HG03442 (cell line): ENCODE results near the gene CDH23.

Source experiments
- ATAC-seq: cut with Tn5 transposase; IDR thresholded peaks from one replicate; pipeline ENCODE4 v1.9.1; 2021; ENCODE audit warnings: mild to moderate bottlenecking, moderate library complexity; ENCODE audit not compliant: unreplicated experiment

Gene CDH23

DNA sequence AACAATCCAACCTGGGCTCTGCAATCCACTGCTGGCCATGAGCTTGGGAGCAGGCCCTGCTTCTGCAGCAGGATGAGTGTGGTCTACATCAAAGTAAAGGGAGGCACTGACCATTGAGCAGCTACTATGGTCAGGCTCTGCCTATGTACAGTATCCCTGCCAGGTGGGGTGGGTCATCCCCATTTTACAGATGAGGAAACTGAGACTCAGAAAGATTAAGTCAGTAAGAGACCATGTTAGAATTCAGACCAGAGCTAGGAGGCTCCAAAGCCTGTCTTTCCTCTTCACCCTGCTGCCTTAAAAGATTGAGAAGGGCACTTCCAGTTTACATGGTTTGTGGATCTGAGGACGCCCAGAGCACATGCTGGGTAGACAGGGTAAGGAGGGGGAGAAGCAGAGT is 27.1 kb upstream of the CDH23 start:
- ATAC-seq = no peak

DNA sequence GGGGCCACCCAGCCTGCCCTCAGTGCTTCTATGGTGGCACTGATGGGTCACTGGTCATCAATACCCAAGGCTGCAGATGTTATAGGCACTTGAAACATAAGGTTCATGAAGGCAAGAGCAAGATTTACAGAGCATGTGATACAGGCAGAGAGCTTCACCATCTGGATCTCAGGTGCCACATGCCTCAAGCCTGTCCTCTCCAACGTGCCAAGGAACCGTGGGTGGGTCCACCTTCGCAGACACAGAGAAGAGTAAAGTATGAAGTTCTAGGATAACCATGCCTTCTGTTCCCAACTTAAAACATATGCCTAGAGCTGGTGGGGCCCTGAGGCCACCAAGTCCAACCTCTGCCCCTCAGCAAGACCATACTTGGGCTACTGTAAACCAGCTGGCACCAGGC is 26.7 kb upstream of the CDH23 start:
- no peak for ATAC-seq

GRCh38 chr10:71371750-71372166 is 25.0 kb upstream of the CDH23 start:
- ATAC-seq = peak; percentile 57

DNA sequence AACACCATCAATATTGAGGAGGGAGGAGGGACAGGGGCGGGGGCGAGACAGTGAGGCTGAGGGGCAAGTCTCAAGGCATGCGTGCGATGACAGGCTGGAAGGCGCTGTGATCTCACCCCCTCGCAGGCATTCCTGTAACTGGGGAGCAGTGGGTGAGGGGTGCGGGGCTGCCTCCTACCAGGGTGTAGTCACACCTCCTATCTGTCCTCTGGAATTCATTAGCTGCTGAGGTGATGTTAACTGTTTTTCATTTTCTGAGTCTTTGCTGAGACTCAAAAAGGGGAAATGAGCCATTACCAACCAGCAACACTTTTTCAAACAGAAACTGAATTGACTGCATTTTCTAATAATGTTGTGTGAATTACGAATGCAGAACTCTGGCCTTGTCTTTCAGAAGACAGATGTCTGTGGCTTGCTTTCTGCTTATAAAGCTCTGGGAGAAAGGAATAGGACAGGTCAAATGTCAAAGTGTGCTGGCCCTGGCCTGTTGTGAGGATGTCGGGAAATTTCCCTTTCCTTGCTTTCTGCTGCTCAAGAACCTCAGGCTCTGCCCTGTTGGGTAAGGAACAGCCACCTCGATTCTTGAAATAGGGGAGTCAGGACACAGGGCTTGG is 23.7 kb upstream of the CDH23 start:
- ATAC-seq = no peak

GRCh38 chr10:71374481-71375233 is 22.1 kb upstream of the CDH23 start:
- no peak for ATAC-seq

GRCh38 chr10:71375952-71376351 is 20.8 kb upstream of the CDH23 start:
- ATAC-seq = no peak

DNA sequence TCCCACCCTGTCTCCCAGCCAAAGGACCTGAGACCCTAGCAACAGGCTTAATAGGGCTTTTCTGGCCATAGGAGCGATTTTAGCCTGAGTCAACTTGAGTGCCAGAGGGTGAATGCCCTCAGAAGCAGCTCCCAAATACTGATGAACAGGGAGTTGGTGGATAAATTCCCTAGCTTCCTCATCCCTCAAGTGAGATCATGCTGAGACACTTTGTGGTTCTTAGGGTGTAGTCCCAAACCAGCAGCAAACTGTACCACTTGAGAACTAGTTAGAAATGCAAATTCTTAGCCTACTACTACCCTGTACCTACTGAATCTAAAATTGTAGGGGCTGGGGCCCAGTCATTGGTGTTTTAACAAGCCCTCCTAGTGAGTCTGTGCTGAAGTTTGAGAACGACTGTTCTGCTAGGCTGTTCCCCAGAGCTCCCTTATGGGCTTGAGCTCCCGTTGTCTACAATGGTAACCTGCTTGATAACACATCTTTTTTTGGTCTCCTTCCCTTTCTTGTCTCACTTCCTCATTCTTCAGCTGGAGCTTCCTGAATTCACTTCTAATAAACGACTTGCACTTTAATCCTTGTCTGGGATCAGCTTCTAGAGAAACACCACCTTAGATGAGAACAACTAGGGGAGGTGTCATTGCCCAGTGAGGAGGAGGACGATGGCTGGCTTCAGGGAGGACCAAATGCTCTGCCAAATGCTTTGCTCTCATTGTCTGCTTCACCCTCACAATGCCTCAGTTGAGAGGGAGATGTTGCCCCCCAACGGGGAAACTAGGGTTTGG is 18.2 kb upstream of the CDH23 start:
- no peak for ATAC-seq

DNA sequence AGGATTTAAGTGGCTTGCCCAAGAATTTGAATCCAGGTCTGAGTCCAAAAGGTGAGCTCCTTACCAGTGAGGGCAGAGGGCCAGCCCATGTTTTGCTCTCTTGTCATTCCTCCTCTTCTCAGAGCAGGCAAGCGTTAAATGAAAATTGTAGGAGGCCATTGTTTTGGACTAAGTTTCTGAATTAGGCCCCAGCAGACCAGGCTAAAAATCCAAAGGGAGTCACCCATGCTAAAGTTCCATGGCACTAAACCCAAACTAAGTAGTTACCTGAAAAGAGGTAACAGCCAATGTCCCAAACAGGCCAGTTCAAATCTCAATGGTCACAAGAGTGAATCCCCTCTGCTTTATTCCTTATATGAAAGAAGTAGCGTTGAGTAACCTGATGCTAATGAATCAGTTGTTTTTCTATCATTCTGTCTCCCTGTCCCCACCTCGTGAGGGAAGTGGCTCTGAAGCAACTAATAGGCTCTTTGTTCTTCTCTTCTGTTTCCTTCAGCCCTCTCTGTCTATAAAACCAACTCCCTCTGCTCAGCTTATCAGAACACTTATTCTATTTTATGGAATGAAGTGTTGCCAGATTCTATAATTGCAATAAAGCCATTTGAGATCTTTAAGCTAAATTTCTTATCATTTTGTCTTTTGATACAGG is 17.5 kb upstream of the CDH23 start:
- no peak for ATAC-seq

DNA sequence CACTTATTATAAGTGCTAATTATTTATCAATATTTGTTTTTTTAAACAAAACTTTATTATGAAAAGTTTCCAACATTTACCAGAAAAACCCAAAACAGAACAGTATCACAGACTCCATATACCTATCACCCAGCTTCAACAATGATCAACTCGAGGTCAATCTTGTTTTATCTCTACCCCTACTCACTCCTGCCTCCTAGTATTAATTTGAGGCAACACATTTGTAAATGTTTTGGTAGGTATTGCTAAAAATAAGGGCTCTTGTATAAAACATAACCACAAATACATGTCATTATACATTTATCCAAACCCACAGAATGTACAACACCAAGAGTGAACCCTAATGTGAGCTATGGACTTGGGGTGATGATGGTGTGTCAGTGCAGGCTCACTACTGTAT is 15.9 kb upstream of the CDH23 start:
- no peak for ATAC-seq

DNA sequence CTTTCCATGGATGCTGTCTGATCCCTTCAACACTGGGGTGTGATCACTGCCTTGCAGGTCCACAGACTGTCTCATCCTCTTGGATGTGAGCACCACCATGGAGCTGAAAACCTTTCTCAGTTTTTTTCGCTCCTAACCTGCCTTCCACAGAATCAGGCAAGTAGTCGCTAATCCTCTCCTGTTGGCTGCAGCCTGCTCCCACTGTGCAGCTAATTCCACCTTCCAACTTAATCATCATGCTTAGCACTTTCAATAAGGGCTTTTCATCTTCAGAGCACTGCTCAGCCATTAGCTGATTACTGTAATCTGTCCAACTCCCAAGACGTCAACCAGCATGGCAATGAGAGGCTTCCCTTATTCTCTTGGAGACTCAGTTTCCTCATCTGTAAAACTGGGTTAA is 15.1 kb upstream of the CDH23 start:
- no peak for ATAC-seq

DNA sequence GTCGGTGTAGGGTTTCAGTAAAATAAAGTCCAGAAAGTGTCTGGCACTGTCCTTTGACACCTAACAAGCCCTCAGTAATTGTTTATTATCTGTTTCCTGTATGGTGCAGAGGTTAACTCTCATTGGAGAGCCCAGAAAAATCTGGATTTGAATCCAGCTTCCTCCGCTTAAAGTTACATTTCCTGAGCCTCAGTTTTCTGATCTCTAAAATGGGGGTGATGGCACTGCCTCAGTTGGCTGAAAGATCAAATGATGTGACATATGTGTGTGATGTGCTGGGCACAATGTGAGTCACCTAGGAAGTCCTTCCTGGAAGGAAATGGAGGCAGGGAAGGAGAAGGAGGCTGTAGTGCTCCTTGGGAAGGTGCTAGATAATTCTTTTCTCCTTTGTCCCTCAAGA is 14.7 kb upstream of the CDH23 start:
- ATAC-seq = no peak

DNA sequence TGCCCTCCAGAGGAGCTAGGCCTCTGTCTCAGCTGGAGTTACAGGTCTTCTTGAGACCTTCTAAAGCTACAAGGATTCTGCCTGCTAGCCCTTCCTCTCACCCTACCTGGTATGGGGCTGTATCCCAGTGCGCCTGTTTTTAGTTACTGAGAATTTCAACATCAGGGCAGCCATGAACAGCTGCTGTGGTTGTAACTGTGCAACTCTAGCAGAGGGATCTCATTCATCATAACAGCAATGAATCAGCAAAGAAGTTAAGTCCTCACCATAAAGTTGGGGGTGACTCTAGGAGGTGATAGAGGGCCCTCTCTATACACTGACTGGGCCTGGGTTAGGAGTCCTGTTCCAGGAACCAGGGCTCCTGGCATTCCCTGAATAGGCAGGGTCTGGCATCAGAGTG is 14.0 kb upstream of the CDH23 start:
- ATAC-seq = no peak

GRCh38 chr10:71383972-71384687 is 12.6 kb upstream of the CDH23 start:
- no peak for ATAC-seq

- ATAC-seq = no peak
These were observed 8.5 kb upstream of the CDH23 start for GRCh38 chr10:71388171-71388570.

GRCh38 chr10:71388583-71389310 is 8.0 kb upstream of the CDH23 start:
- ATAC-seq = no peak

DNA sequence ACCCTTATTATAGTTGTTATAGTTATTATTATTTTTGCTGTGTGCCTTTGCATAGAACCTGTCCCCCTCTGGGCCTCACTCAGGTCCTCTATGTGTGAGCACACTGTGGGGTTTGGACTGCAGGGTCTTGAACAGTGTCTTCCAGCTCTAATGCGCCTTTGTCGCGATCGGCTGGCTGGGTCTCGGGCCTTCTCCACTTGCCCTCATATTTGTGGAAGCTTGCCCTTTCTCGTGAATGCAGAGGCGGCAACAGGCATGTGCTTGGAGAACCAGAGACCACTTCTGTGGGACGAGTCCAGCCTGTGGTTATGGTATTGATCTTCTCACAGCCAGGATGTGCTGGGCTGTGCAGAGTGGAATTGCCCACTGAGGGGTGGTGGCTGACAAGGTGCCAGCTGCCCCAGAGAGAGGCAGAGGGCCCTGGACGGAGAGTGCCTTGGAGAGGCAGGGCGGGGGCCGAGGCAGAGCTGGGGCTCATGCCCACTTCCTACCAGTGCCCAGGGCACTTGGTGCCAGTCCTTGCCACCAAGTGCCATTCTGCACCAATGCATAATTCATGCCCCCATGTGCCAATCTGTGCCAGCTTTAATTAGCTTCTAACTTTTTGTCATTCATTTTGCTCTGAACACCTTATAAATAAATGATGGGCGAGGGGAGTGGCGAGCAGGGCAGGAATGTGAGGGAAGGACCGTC is 6.8 kb upstream of the CDH23 start:
- ATAC-seq = no peak

GRCh38 chr10:71390461-71390835 is 6.3 kb upstream of the CDH23 start:
- no peak for ATAC-seq

GRCh38 chr10:71390921-71391690 is 5.6 kb upstream of the CDH23 start:
- no peak for ATAC-seq

DNA sequence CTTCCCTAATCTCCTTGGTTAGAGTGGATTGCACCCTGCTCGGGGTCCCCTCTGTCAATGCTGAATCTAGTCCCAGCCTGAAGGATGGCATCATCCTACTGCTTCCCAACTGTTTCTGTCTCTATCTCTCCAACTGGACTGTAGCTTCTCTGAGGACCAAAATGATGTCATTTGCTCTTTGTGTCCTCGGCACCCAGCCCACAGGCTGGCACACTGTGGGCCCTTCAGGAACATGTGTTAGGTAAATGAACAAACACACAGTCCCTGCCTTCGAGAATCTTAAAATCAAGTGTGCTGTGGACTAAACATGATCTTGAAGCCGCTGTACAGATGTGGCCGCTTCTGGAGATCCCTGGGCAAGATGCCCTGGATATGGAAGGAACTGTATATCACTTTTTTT is 5.0 kb upstream of the CDH23 start:
- ATAC-seq = no peak
